Measurements from ENCODE around the gene C1orf116.

Gene C1orf116

GRCh38 chr1:207072233-207072632 is 39.7 kb upstream of the C1orf116 start:
- TF ChIP-seq POLR2AphosphoS5 (IDR thresholded peaks at IDR 0.05; ENCODE audit: low read depth, low read length) (no peak), FOXP2 (optimal IDR thresholded peaks at IDR 0.05; ENCODE audit: borderline replicate concordance, extremely low read depth, extremely low read length, insufficient read depth) (no peak), SIN3A (IDR thresholded peaks at IDR 0.05; ENCODE audit: borderline replicate concordance, insufficient read depth, low read length) (no peak), TAF1 (IDR thresholded peaks at IDR 0.05; ENCODE audit: borderline replicate concordance, insufficient read depth, low read length) (no peak), REST (IDR thresholded peaks at IDR 0.05; ENCODE audit: insufficient read depth in 1 of 2, low read depth in 2 of 2, low read length in 2 of 2) (no peak)

GRCh38 chr1:207071426-207071825 is 38.9 kb upstream of the C1orf116 start:
- TF ChIP-seq REST (IDR thresholded peaks at IDR 0.05; ENCODE audit: insufficient read depth in 1 of 2, low read depth in 2 of 2, low read length in 2 of 2) (no peak), SIN3A (IDR thresholded peaks at IDR 0.05; ENCODE audit: borderline replicate concordance, insufficient read depth, low read length) (no peak), FOXP2 (optimal IDR thresholded peaks at IDR 0.05; ENCODE audit: borderline replicate concordance, extremely low read depth, extremely low read length, insufficient read depth) (no peak), TAF1 (IDR thresholded peaks at IDR 0.05; ENCODE audit: borderline replicate concordance, insufficient read depth, low read length) (no peak), POLR2AphosphoS5 (IDR thresholded peaks at IDR 0.05; ENCODE audit: low read depth, low read length) (no peak)

- TF ChIP-seq POLR2AphosphoS5 (IDR thresholded peaks at IDR 0.05; ENCODE audit: low read depth, low read length), result no peak
- TF ChIP-seq TAF1 (IDR thresholded peaks at IDR 0.05; ENCODE audit: borderline replicate concordance, insufficient read depth, low read length), result no peak
- TF ChIP-seq REST (IDR thresholded peaks at IDR 0.05; ENCODE audit: insufficient read depth in 1 of 2, low read depth in 2 of 2, low read length in 2 of 2), result no peak
Observed at GRCh38 chr1:207070811-207071210, 38.3 kb upstream of the C1orf116 start.

GRCh38 chr1:207069858-207070506 is 37.4 kb upstream of the C1orf116 start:
- TF ChIP-seq POLR2AphosphoS5 (IDR thresholded peaks at IDR 0.05; ENCODE audit: low read depth, low read length) (no peak), TAF1 (IDR thresholded peaks at IDR 0.05; ENCODE audit: borderline replicate concordance, insufficient read depth, low read length) (no peak), FOXP2 (optimal IDR thresholded peaks at IDR 0.05; ENCODE audit: borderline replicate concordance, extremely low read depth, extremely low read length, insufficient read depth) (no peak), REST (IDR thresholded peaks at IDR 0.05; ENCODE audit: insufficient read depth in 1 of 2, low read depth in 2 of 2, low read length in 2 of 2) (no peak), SIN3A (IDR thresholded peaks at IDR 0.05; ENCODE audit: borderline replicate concordance, insufficient read depth, low read length) (no peak)

GRCh38 chr1:207069061-207069460 is 36.5 kb upstream of the C1orf116 start:
- TF ChIP-seq TAF1 (IDR thresholded peaks at IDR 0.05; ENCODE audit: borderline replicate concordance, insufficient read depth, low read length), result no peak
- TF ChIP-seq POLR2AphosphoS5 (IDR thresholded peaks at IDR 0.05; ENCODE audit: low read depth, low read length), result no peak
- TF ChIP-seq SIN3A (IDR thresholded peaks at IDR 0.05; ENCODE audit: borderline replicate concordance, insufficient read depth, low read length), result no peak
- TF ChIP-seq REST (IDR thresholded peaks at IDR 0.05; ENCODE audit: insufficient read depth in 1 of 2, low read depth in 2 of 2, low read length in 2 of 2), result no peak
- no peak for TF ChIP-seq FOXP2 (optimal IDR thresholded peaks at IDR 0.05; ENCODE audit: borderline replicate concordance, extremely low read depth, extremely low read length, insufficient read depth)

Measured in PFSK-1 (cell line).